ENCODE measurements around the gene SSRP1.
"Not testable (repeated sequence)": the region's sequence is repeated elsewhere in the genome, so short reads cannot be mapped to it uniquely, and the experiment has no call there.

The SSRP1 gene

DNA sequence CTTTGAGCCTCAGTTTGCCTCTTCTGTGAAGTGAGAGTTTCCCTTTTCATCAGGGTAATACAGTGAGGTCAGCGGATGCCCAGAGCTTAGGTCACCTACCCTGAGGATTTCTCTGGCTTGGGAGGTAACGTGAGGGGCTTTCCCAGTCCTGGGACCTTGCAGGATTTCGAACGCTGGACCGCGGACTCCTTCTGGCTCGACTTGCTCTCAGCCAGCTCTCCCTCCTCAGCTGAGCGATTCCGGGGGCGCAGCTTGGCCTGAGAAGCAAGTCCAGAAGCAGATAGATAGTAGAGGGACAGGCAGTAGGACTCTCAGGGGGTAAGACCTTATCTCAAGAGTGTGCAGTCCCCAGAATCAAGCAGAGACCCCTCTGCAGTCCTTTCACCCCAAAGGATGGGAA is 34.9 kb downstream of the SSRP1 start:
- Histone ChIP-seq H3K9ac (ENCODE audit: low read depth, low read length) (no peak overlapping the region), H3K4me3 (ENCODE audit: low read depth, low read length) (no peak overlapping the region), H3K36me3 (ENCODE audit: control insufficient read depth, insufficient read depth, low read length) (peaks cover 45% of the 10 kb centered on the region), H3K27me3 (ENCODE audit: control insufficient read depth, insufficient read depth, low read length) (no peaks in the 10 kb centered on the region), H3K9me3 (ENCODE audit: control insufficient read depth, insufficient read depth, low read length) (no peaks in the 10 kb centered on the region), H3K4me1 (ENCODE audit: control insufficient read depth, insufficient read depth, low read length) (no peaks in the 10 kb centered on the region)

DNA sequence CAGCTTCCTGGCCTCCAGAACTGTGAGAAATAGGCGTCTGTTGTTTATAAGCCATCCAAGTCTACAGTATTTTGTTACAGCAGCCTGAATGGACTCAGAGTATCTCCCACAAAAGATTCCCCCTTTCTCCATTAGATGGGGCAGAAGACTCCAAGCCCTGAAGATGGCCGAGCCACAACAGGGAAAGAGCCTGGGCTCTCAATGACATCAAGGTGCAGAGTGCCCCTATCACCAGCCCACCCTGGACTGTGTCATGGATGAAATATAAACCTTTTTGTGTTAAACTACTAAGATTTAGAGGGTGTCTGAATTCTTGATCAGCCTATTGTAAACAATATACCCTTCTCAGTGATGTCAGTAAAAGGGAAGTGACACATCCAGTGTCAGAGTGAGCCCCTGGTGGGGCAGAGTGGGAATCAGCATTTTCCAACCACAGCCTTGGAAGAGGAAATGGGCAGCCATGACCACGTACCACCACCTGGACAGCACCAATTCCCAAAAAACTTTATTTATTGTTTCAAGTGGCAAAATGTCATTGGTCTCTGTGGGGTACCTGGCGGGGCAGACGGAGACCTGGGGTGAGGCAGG is 36.4 kb downstream of the SSRP1 start:
- H3K4me3 ChIP-seq (ENCODE audit: low read depth, low read length), result no peak overlapping the region
- no peaks in the 10 kb centered on the region for H3K27me3 ChIP-seq (ENCODE audit: control insufficient read depth, insufficient read depth, low read length)
- peaks cover 38% of the 10 kb centered on the region for H3K36me3 ChIP-seq (ENCODE audit: control insufficient read depth, insufficient read depth, low read length)
- H3K9me3 ChIP-seq (ENCODE audit: control insufficient read depth, insufficient read depth, low read length), result no peaks in the 10 kb centered on the region
- peaks cover 3% of the 10 kb centered on the region for H3K4me1 ChIP-seq (ENCODE audit: control insufficient read depth, insufficient read depth, low read length)
- H3K9ac ChIP-seq (ENCODE audit: low read depth, low read length), result no peak overlapping the region

DNA sequence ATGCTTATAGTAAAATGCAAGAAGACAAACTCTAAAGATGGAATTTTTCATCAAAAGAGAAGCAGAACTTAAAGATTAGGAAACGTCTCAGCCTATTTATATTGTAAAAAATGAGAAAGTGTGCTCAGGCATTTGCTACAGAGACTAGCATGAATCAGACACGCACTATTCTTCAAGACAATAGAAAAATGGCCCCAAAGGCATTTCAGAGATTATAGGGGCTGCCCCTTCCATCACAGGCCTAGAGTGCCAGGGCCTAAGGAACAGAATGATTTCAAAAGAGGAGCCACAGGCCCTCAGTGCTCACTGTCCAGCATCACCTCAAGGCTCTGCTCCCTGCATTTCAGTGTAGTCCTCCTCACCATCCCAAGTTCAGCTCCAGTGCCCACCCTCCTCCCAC is 38.5 kb downstream of the SSRP1 start:
- Histone ChIP-seq H3K9ac (ENCODE audit: low read depth, low read length) (no peak overlapping the region), H3K36me3 (ENCODE audit: control insufficient read depth, insufficient read depth, low read length) (peaks cover 34% of the 10 kb centered on the region), H3K27me3 (ENCODE audit: control insufficient read depth, insufficient read depth, low read length) (no peaks in the 10 kb centered on the region), H3K4me3 (ENCODE audit: low read depth, low read length) (no peak overlapping the region), H3K4me1 (ENCODE audit: control insufficient read depth, insufficient read depth, low read length) (peaks cover 3% of the 10 kb centered on the region), H3K9me3 (ENCODE audit: control insufficient read depth, insufficient read depth, low read length) (no peaks in the 10 kb centered on the region)

DNA sequence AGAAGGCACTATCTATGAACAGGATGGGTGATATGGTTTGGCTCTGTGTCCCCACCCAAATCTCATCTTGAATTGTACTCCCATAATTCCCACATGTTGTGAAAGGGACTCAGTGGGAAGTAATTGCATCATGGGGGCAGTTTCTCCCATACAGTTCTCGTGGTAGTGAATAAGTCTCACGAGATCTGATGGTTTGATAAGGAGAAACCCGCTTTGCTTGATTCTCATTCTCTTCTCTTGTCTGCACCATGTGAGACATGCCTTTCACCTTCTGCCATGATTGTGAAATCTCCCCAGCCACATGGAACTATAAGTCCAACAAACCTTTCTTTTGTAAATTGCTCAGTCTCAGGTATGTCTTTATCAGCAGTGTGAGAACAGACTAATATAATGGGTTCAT is 39.5 kb downstream of the SSRP1 start:
- not testable (repeated sequence) for H3K4me1 ChIP-seq (ENCODE audit: control insufficient read depth, insufficient read depth, low read length); H3K9me3 ChIP-seq (ENCODE audit: control insufficient read depth, insufficient read depth, low read length); H3K27me3 ChIP-seq (ENCODE audit: control insufficient read depth, insufficient read depth, low read length); H3K9ac ChIP-seq (ENCODE audit: low read depth, low read length); H3K4me3 ChIP-seq (ENCODE audit: low read depth, low read length)
- peaks cover 24% of the 10 kb centered on the region for H3K36me3 ChIP-seq (ENCODE audit: control insufficient read depth, insufficient read depth, low read length)

DNA sequence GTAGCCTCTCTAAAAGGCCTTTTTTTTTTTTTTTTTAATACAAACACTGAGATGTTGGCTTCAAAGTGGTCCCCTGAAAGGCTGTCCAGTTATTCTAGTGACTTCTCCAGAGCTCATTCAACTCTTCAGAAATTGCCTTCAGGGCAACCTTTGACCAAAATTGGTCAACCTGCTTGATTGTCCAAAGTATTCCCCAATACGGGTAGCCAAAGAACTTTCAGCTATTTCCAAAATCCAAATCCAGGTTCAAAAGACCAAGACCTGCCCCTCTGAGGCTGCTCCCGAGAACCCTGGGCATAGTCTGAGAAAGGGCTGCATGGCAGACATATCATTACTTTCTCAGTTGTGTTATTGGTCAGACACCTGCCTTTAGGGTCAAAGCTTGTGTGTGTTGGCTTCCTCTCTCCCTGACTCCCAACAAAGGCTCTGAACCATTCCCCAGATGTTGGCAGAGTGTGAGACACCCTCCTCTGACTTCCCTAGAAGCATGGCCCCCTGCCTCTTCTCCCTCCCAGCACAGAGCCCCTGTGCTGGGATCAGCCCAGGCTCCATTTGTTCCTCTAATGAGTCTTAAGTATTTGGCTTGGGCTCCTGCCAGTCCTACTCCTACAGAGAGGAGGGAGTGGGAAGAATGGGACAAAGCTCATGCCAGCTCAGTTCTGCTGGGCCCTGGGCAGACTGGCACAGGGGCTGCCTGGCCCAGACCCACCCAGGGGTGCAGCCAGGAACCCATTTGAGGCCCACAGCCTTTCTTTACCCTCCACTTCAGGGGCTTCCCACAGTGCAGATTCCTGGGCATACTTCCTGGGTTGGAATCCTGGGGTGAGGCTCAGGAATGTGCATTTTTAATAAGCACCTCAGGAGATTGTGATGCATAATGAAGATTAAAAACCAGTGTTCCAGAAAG is 41.2 kb downstream of the SSRP1 start:
- H3K9ac ChIP-seq (ENCODE audit: low read depth, low read length), result no peak overlapping the region
- H3K4me1 ChIP-seq (ENCODE audit: control insufficient read depth, insufficient read depth, low read length), result peaks cover 3% of the 10 kb centered on the region
- H3K36me3 ChIP-seq (ENCODE audit: control insufficient read depth, insufficient read depth, low read length), result peaks cover 7% of the 10 kb centered on the region
- H3K4me3 ChIP-seq (ENCODE audit: low read depth, low read length), result no peak overlapping the region
- H3K27me3 ChIP-seq (ENCODE audit: control insufficient read depth, insufficient read depth, low read length), result no peaks in the 10 kb centered on the region
- no peaks in the 10 kb centered on the region for H3K9me3 ChIP-seq (ENCODE audit: control insufficient read depth, insufficient read depth, low read length)

DNA sequence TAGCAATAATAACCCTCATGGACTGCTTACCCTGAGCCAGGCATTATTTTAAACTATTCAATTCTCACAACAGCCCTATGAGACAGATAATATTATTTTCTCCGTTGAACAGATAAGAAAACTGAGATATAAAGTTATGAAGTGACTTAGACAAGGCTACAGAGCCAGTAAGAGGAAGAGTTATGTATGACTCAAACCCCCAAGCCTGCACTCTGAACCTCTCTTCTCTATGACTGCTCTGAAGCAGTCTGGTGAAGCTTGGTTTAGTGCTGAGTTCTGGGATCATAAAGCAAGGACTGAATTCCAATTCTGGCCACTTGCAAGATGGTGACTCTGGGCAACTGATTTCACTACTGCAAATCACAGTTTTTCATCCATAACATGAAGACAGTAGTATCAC is 45.4 kb downstream of the SSRP1 start:
- Histone ChIP-seq H3K4me1 (ENCODE audit: control insufficient read depth, insufficient read depth, low read length) (peaks cover 9% of the 10 kb centered on the region), H3K9me3 (ENCODE audit: control insufficient read depth, insufficient read depth, low read length) (no peaks in the 10 kb centered on the region), H3K36me3 (ENCODE audit: control insufficient read depth, insufficient read depth, low read length) (no peaks in the 10 kb centered on the region), H3K4me3 (ENCODE audit: low read depth, low read length) (no peak overlapping the region), H3K27me3 (ENCODE audit: control insufficient read depth, insufficient read depth, low read length) (no peaks in the 10 kb centered on the region), H3K9ac (ENCODE audit: low read depth, low read length) (no peak overlapping the region)

DNA sequence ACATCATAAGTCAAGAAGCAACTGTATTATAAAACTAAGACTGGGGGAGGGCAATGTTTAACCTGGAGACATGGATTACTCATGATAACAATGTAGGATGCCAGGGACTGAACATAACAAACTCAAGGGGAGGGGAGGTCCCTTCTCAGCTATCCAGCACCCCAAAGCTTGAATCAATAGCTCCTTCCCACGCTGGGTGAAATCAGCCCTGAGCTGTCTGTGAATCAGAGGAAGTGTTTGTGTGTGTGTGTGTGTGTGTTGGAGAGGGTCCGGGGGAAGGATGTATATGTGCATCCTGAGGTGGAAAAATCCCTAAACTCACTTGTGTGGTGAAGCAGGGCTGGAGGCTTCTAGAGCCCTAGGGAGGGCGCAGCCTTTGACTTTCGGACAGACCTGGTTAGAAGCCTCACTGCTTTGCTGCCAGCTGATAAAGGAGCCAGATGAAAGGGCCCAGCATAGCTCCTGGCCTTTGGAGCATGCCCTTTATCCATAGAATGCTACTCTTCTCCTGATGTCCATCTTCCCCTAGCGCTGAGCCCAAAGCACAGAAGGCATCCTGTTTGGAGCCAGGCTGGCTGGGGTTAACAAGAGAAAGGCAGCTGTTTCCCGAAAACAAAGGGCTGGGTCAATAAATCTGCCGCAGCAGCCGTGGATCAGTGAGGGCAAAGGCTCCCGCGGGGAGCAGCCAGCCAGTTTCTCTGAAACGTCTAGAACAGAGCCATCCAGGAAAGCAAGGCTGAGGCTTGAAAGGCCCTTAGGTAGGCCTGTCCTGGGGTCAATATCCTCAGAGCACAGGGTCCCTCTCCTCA is 46.7 kb downstream of the SSRP1 start:
- Histone ChIP-seq H3K9me3 (ENCODE audit: control insufficient read depth, insufficient read depth, low read length) (no peaks in the 10 kb centered on the region), H3K27me3 (ENCODE audit: control insufficient read depth, insufficient read depth, low read length) (no peaks in the 10 kb centered on the region), H3K4me1 (ENCODE audit: control insufficient read depth, insufficient read depth, low read length) (peaks cover 11% of the 10 kb centered on the region), H3K36me3 (ENCODE audit: control insufficient read depth, insufficient read depth, low read length) (no peaks in the 10 kb centered on the region), H3K4me3 (ENCODE audit: low read depth, low read length) (no peak overlapping the region), H3K9ac (ENCODE audit: low read depth, low read length) (peak overlapping the region; percentile 30)

DNA sequence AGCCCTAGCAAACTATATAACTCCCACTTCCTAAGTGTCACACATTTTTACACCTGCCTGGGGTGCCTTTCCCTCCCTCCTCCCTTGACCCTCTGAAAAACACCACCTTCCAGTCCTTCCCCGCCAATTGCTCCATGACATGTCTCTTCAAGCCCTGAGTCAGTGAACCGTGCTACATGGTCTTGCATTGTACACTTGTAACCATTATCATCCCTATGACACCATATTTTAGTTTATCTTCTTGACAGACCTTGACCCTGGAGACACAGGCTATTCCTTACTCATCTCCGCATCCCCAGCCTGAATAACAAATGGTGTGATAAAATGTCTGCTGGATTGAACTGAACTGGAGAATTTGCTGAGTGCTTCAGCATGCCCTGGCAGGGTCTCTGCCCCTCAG is 47.8 kb downstream of the SSRP1 start:
- Histone ChIP-seq H3K4me1 (ENCODE audit: control insufficient read depth, insufficient read depth, low read length) (peaks cover 20% of the 10 kb centered on the region), H3K36me3 (ENCODE audit: control insufficient read depth, insufficient read depth, low read length) (no peaks in the 10 kb centered on the region), H3K9ac (ENCODE audit: low read depth, low read length) (no peak overlapping the region), H3K9me3 (ENCODE audit: control insufficient read depth, insufficient read depth, low read length) (no peaks in the 10 kb centered on the region), H3K4me3 (ENCODE audit: low read depth, low read length) (no peak overlapping the region), H3K27me3 (ENCODE audit: control insufficient read depth, insufficient read depth, low read length) (no peaks in the 10 kb centered on the region)

DNA sequence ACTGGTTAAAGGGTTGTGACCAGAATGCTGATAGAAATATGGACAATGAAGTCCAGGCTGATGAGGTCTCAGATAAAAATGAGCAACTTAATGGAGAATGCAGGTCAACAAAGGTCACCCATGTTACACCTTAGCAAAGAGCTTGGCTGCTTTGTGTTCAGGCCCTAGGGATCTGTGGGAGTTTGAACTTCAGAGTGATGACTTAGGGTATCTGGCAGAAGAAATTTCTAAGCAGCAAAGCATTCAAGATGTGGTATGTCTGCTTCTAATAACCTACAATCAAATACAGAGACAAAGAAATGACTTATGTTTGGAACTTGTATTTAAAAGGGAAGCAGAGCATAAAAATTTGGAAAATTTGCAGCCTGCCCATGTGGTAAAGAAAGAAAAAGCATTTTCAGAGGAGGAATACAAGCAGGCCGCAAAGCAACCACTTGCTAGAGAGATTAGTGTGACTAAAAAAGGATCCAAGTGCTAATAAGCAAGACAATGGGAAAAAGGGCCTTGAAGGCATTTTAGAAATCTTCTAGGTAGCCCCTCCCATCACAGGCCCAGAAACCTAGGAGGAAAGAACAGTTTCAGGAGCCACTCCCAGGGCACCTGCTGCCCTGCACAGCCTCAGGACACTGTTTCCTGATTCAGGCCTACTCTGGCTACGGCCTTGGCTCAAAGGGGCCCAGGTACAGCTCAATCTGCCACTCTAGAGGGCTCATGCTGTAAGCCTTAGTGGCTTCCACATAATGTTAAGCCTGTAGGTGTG is 52.3 kb downstream of the SSRP1 start:
- no peak overlapping the region for H3K4me3 ChIP-seq (ENCODE audit: low read depth, low read length)

DNA sequence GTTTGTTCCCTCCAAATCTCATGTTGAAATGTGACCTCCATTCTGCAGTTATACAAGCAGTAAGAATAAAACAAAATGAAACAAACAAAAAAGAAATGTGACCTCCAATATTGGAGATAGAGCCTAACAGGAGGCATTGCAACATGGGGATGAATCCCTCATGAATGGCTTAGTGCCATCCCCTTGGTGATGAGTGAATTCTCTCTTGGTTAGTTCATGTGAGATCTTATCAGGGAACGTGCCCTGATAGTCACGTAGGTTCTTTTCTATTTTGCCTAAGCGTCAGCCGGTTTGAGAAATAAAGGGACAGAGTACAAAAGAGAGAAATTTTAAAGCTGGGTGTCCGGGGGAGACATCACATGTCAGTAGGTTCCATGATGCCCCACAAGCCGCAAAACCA is 54.1 kb downstream of the SSRP1 start:
- H3K9ac ChIP-seq (ENCODE audit: low read depth, low read length); H3K9me3 ChIP-seq (ENCODE audit: control insufficient read depth, insufficient read depth, low read length); H3K4me3 ChIP-seq (ENCODE audit: low read depth, low read length); H3K36me3 ChIP-seq (ENCODE audit: control insufficient read depth, insufficient read depth, low read length); H3K27me3 ChIP-seq (ENCODE audit: control insufficient read depth, insufficient read depth, low read length): not testable (repeated sequence)
- peaks cover 23% of the 10 kb centered on the region for H3K4me1 ChIP-seq (ENCODE audit: control insufficient read depth, insufficient read depth, low read length)

More for the DNA sequence above, 52.3 kb downstream of the SSRP1 start:
- Histone ChIP-seq H3K27me3 (ENCODE audit: control insufficient read depth, insufficient read depth, low read length) (no peaks in the 10 kb centered on the region), H3K36me3 (ENCODE audit: control insufficient read depth, insufficient read depth, low read length) (no peaks in the 10 kb centered on the region), H3K9ac (ENCODE audit: low read depth, low read length) (no peak overlapping the region), H3K4me1 (ENCODE audit: control insufficient read depth, insufficient read depth, low read length) (peaks cover 17% of the 10 kb centered on the region), H3K9me3 (ENCODE audit: control insufficient read depth, insufficient read depth, low read length) (no peaks in the 10 kb centered on the region)

DNA sequence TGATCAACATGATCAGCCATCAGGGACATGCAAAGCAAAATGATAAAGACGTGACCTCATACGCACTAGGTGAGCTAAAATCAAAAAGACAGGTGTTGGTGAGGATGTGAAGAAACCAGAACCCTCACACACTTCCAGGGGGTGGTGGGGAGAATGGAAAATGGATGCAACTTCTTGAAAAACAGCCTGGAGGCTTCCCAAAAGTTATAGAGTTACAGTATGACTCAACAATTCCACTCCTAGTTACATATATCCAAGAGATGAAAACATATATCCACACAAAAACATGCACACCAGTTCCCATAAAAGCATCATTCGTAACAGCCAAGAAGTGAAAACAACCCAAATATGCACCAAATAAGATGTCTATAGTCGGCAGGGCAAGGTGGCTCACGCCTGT is 56.6 kb downstream of the SSRP1 start:
- H3K9ac ChIP-seq (ENCODE audit: low read depth, low read length), result no peak overlapping the region
- H3K4me1 ChIP-seq (ENCODE audit: control insufficient read depth, insufficient read depth, low read length), result peaks cover 18% of the 10 kb centered on the region
- H3K4me3 ChIP-seq (ENCODE audit: low read depth, low read length), result no peak overlapping the region
- H3K36me3 ChIP-seq (ENCODE audit: control insufficient read depth, insufficient read depth, low read length), result no peaks in the 10 kb centered on the region
- no peaks in the 10 kb centered on the region for H3K27me3 ChIP-seq (ENCODE audit: control insufficient read depth, insufficient read depth, low read length)
- no peaks in the 10 kb centered on the region for H3K9me3 ChIP-seq (ENCODE audit: control insufficient read depth, insufficient read depth, low read length)

Data from iPS-15b (cell line).